ENCODE results near the gene CPNE6. TPM values are rescaled to one million over a fixed set of nuclear protein-coding genes. Genes with fewer than 3 reads are reported as not detected.
A peak's percentile ranks its signal among the peaks of the same experiment; 100 is the strongest.

CPNE6 gene
- total RNA-seq, 2 donors from 2014 or later, result 1.3 to 2.4 TPM

GRCh38 chr14:24051176-24051788, 20.1 kb upstream of the CPNE6 start:
- Histone ChIP-seq H3K9me3 (no peaks in the 10 kb centered on the region), H3K27ac (no peak overlapping the region), H3K4me3 (peak overlapping the region; percentile 88), H3K4me1 (ENCODE audit: control insufficient read depth in 1 of 2, low read depth in 2 of 2) (peaks cover 8 to 14% of the 10 kb centered on the region in 2 donors), H3K27me3 (replicated peaks; ENCODE audit: insufficient read depth) (no peaks in the 10 kb centered on the region), H3K36me3 (no peaks in the 10 kb centered on the region)
- DNase-seq (ENCODE audit: low spot score) (no peak), ATAC-seq (ENCODE audit: insufficient number of reproducible peaks, low FRiP score, low read depth) (no peak)
- no peak for TF ChIP-seq CTCF (IDR thresholded peaks at IDR 0.05)

DNA sequence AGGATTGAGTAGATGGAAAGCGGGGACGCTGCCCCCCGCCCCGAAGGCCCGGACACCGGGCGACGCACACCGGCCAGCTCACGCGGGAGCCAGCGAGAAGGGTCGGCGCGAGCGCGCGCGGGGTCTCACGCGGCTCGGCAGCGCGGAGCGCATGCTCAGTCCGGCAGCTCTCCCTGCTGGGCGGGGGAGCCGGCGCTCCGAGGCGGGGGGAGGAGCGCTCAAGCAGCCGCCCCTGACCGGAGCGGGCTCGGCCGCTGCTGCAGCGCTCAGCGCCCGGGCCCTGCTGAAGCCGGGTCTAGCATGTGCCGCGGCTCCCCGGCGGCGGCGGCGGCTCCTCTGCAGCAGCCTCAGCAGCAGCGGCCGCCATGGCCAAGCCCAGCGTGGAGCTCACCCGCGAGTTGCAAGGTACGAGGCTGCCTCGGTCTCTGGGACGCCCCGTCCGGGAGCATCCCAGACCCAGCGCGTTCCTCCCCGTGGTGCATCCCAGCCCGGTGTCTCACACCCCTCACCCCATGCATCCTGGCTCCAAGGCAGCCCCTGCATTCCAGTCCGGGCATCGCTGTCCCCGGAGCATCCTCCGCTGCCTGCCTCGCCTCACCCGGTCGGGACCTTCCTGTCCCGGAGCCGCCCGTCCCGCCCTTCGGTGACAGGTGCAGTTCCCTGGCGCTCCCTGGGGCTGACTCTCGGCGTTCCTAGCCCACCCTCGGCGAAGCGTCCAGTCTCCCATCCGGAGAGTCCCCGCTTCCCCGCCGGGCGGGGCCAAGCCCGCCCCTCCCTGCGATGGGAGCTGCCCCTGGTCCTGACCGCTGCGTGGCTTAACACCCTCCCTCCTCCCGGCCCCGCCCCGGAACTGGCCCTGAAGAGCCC, 19.3 kb upstream of the CPNE6 start, which contains the start of gene CARMIL3:
Gene CARMIL3, plus strand, starts transcription at position 221 of the 867 bp plus-strand sequence. Its CDS starts 145 bp downstream, at position 366.
- ATAC-seq (ENCODE audit: insufficient number of reproducible peaks, low FRiP score, low read depth) (no peak), DNase-seq (ENCODE audit: low spot score) (no peak)
- H3K27me3 ChIP-seq (replicated peaks; ENCODE audit: insufficient read depth), result no peaks in the 10 kb centered on the region
- H3K4me3 ChIP-seq, result peak within 1 kb of the TSS; percentile 88
- H3K9me3 ChIP-seq, result no peaks in the 10 kb centered on the region
- H3K27ac ChIP-seq, result no peak within 1 kb of the TSS
- TF ChIP-seq CTCF (IDR thresholded peaks at IDR 0.05), result no peak
- H3K36me3 ChIP-seq, result no peaks in the 10 kb centered on the region
- peaks cover 8 to 14% of the 10 kb centered on the region in 2 donors for H3K4me1 ChIP-seq (ENCODE audit: control insufficient read depth in 1 of 2, low read depth in 2 of 2)

DNA sequence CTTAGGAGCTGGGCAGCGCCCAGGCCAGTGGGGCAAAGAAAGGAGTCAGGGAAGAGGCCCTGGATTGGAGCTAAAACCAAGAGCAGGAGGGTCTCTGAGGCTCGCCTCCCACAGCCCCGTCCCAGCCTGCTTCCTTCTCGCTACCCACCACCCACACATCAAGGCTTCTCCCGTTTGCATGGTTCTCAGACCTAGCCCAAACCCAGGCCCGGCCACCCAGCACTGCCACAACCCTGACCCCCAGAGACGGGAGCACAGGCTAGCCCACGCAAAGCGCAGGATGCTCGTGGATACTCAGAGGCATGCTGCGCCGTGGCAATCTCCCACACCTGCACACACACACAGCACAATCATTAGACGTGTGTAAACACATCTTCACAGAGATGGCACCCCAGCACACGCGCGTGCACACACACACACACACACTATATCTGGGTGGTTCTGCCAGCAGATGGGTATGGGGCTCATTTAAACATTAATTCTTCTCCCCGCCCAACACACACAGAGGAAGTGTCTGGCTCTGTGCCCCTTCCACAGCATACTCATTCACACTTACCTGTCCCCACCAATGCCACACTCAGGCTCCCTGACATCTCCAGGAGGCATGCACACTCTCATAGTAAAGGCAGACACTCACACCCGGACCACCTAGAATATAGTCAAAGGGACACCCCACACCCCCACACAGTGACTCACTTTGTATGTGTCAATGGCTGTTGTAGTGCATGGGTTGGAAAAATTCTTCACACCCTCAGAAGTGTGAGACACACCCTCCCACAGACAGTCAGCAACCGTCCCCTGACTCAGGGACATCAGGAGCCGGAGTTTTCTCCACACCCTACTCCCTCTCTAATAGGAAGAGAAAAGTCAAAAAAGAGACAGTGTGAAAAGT, 18.5 kb upstream of the CPNE6 start:
- Histone ChIP-seq H3K4me3 (peak overlapping the region; percentile 88), H3K27me3 (replicated peaks; ENCODE audit: insufficient read depth) (no peaks in the 10 kb centered on the region), H3K9me3 (no peaks in the 10 kb centered on the region), H3K36me3 (no peaks in the 10 kb centered on the region), H3K4me1 (ENCODE audit: control insufficient read depth in 1 of 2, low read depth in 2 of 2) (peaks cover 8 to 14% of the 10 kb centered on the region in 2 donors), H3K27ac (no peak overlapping the region)
- DNase-seq (ENCODE audit: low spot score), result no peak
- no peak for ATAC-seq (ENCODE audit: insufficient number of reproducible peaks, low FRiP score, low read depth)
- TF ChIP-seq CTCF (IDR thresholded peaks at IDR 0.05), result no peak

DNA sequence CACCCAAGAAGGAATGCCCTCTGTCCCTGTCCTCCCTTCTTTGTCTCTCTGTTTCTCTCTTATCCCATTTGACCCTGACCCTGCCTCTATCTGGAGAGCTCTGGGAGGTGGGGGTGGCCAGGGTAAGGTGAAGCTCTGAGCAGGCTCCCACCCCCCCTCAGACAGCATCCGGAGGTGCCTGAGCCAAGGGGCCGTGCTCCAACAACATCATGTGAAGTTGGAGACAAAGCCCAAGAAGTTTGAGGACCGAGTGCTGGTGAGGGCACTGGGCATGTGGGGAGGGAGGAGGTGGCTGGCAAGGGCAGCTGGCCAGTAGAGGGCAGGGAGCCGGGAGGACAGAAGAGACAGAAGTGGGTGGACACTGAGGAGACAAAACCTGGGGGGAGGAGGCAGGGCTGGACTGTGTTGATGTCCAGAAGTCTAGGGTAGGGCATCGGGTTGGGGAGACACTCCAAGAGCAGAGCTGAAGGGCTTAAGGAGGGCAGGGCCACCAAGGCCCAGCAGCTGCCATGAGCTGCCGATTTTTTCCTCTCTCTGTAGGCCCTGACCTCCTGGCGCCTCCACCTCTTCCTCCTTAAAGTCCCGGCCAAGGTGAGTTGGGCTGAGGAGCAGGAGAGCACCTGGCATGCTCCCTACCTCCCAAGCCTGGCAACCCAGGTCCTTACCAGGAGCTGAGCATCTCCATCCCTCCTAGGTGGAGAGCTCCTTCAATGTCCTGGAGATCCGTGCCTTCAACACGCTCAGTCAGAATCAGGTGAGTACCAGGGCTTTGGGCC, 17.6 kb upstream of the CPNE6 start:
- Histone ChIP-seq H3K9me3 (no peaks in the 10 kb centered on the region), H3K27me3 (replicated peaks; ENCODE audit: insufficient read depth) (no peaks in the 10 kb centered on the region), H3K4me3 (no peak overlapping the region), H3K36me3 (no peaks in the 10 kb centered on the region), H3K27ac (no peak overlapping the region), H3K4me1 (ENCODE audit: control insufficient read depth in 1 of 2, low read depth in 2 of 2) (peaks cover 8 to 14% of the 10 kb centered on the region in 2 donors)
- no peak for TF ChIP-seq CTCF (IDR thresholded peaks at IDR 0.05)
- ATAC-seq (ENCODE audit: insufficient number of reproducible peaks, low FRiP score, low read depth) (no peak), DNase-seq (ENCODE audit: low spot score) (no peak)
